IMR-90 (cell line): Measurements from ENCODE around the gene FNDC10. TPM values are rescaled to one million over a fixed set of nuclear protein-coding genes. Genes with fewer than 3 reads are reported as not detected.

ENCODE experiments used
- ATAC-seq: fragments of 200-7000 bp; cut with Tn5 transposase; 2 replicates; pipeline ENCODE4 v1.9.1; 2020; ENCODE audit warnings: low read depth, mild to moderate bottlenecking, moderate library complexity
- BruUV-seq: library from RNA; stranded (reverse); fragments of 400-500 nt; replicated peaks from 2 replicates; lab custom pipeline; 2021; lab: Mats Ljungman, UMichigan
- CTCF ChIA-PET: fragments of 300-600 bp; formaldehyde crosslinking; extraction: SDS; loops from one replicate; lab custom pipeline; 2021; ENCODE audit warnings: antibody characterized with exemption; lab: Yijun Ruan, JAX
- POLR2A ChIA-PET: fragments of 300-600 bp; sonication (Branson Sonifier 250); formaldehyde crosslinking; loops from one replicate; lab custom pipeline; 2022; ENCODE audit warnings: antibody characterized with exemption; ENCODE audit not compliant: unreplicated experiment; lab: Charles Lee
- DNase-seq: peaks from one replicate; pipeline ENCODE4 v3.0.0; 2013
- H2AFZ ChIP-seq: replicated peaks from 2 replicates; pipeline ENCODE3; 2013; ENCODE audit warnings: low read length, mild to moderate bottlenecking; ENCODE audit not compliant: poor library complexity
- H2AK5ac ChIP-seq: 2 replicates; pipeline ENCODE4 v1.6.1; 2013; ENCODE audit warnings: low read depth, low read length, inconsistent platforms
- H2AK9ac ChIP-seq: replicated peaks from 2 replicates; pipeline ENCODE3; 2013; ENCODE audit warnings: mild to moderate bottlenecking, low read depth, low read length, moderate library complexity; ENCODE audit not compliant: poor library complexity
- H2BK120ac ChIP-seq: 2 replicates; pipeline ENCODE4 v1.6.1; 2013; ENCODE audit warnings: low read depth, low read length, inconsistent platforms
- H2BK15ac ChIP-seq: 3 replicates; pipeline ENCODE4 v1.6.1; 2013; ENCODE audit warnings: low read depth, low read length, inconsistent platforms
- H2BK20ac ChIP-seq: 2 replicates; pipeline ENCODE4 v1.6.1; 2013; ENCODE audit warnings: low read depth, mild to moderate bottlenecking, inconsistent platforms, low read length, moderate library complexity
- H2BK5ac ChIP-seq: 2 replicates; pipeline ENCODE4 v1.6.1; 2013; ENCODE audit warnings: mild to moderate bottlenecking, low read depth, low read length, inconsistent platforms; ENCODE audit not compliant: poor library complexity, severe bottlenecking
- H3K14ac ChIP-seq: replicated peaks from 2 replicates; pipeline ENCODE4 v1.6.1; 2013; ENCODE audit warnings: low read depth, low read length, inconsistent platforms
- H3K18ac ChIP-seq: 2 replicates; pipeline ENCODE4 v1.6.1; 2013; ENCODE audit warnings: low read depth, low read length, control low read depth
- H3K23ac ChIP-seq: 2 replicates; pipeline ENCODE4 v1.6.1; 2013; ENCODE audit warnings: low read depth, low read length, inconsistent platforms
- H3K27ac ChIP-seq: 2 replicates; pipeline ENCODE4 v1.5.1; 2013; ENCODE audit warnings: mild to moderate bottlenecking, control low read depth, low read length; ENCODE audit not compliant: insufficient read depth
- H3K27me3 ChIP-seq: 2 replicates; pipeline ENCODE4 v1.6.1; 2013; ENCODE audit warnings: low read length; ENCODE audit not compliant: control insufficient read depth, insufficient read depth
- H3K36me3 ChIP-seq: 2 replicates; pipeline ENCODE4 v1.6.1; 2013; ENCODE audit warnings: low read length, mixed read lengths; ENCODE audit not compliant: control insufficient read depth, insufficient read depth
- H3K4ac ChIP-seq: 2 replicates; pipeline ENCODE4 v1.6.1; 2013; ENCODE audit warnings: low read depth, low read length, inconsistent platforms
- H3K4me1 ChIP-seq: 2 replicates; pipeline ENCODE4 v1.6.1; 2013; ENCODE audit warnings: low read length, mixed read lengths; ENCODE audit not compliant: control insufficient read depth, insufficient read depth
- H3K4me2 ChIP-seq: 2 replicates; pipeline ENCODE4 v1.6.1; 2013; ENCODE audit warnings: low read depth, mild to moderate bottlenecking, control low read depth, low read length, moderate library complexity
- H3K4me3 ChIP-seq: 2 replicates; pipeline ENCODE4 v1.5.1; 2013; ENCODE audit warnings: low read depth, mild to moderate bottlenecking, control low read depth, low read length, moderate library complexity; ENCODE audit not compliant: insufficient read depth
- H3K56ac ChIP-seq: 2 replicates; pipeline ENCODE4 v1.6.1; 2013; ENCODE audit warnings: low read length, inconsistent platforms; ENCODE audit not compliant: insufficient read depth; ENCODE audit errors: extremely low read depth
- H3K79me1 ChIP-seq, 2 experiments: 2 replicates each; pipeline ENCODE4 v1.6.1; 2013; ENCODE audit warnings: low read length in 2 of 2, inconsistent platforms in 1 of 2, low read depth in 1 of 2
- H3K9ac ChIP-seq: 2 replicates; pipeline ENCODE4 v1.6.1; 2013; ENCODE audit warnings: low read depth, low read length, control low read depth
- H3K9me1 ChIP-seq: 2 replicates; pipeline ENCODE4 v1.6.1; 2013; ENCODE audit warnings: low read length, inconsistent platforms; ENCODE audit not compliant: insufficient read depth
- H3K9me3 ChIP-seq: 2 replicates; pipeline ENCODE4 v1.6.1; 2013; ENCODE audit warnings: low read length; ENCODE audit not compliant: control insufficient read depth, insufficient read depth
- H4K20me1 ChIP-seq: 2 replicates; pipeline ENCODE4 v1.6.1; 2013; ENCODE audit warnings: low read length, inconsistent platforms; ENCODE audit not compliant: insufficient read depth
- H4K5ac ChIP-seq: 2 replicates; pipeline ENCODE4 v1.6.1; 2013; ENCODE audit warnings: mild to moderate bottlenecking, low read depth, low read length, control low read depth
- H4K8ac ChIP-seq, 2 experiments: 2 replicates each; pipeline ENCODE4 v1.6.1; 2013; ENCODE audit warnings: low read depth in 2 of 2, low read length in 2 of 2, control low read depth in 1 of 2, inconsistent platforms in 1 of 2
- H4K91ac ChIP-seq: 2 replicates; pipeline ENCODE4 v1.6.1; 2013; ENCODE audit warnings: low read depth, low read length, inconsistent platforms; ENCODE audit not compliant: insufficient read depth
- CHD1 ChIP-seq: IDR thresholded peaks from 2 replicates; pipeline ENCODE4 v1.6.1; 2012; ENCODE audit warnings: low read depth, low read length, improper control_type of control experiment
- NFE2L2 ChIP-seq: fragments of 150-350 bp; IDR thresholded peaks from 2 replicates; pipeline ENCODE4 v1.6.1; 2016; ENCODE audit warnings: low read depth, mild to moderate bottlenecking, low read length
- RFX5 ChIP-seq: IDR thresholded peaks from 2 replicates; pipeline ENCODE4 v1.8.0; 2012; ENCODE audit warnings: low read depth, mild to moderate bottlenecking, low read length, moderate library complexity
- SMC3 ChIP-seq: fragments of 150-350 bp; IDR thresholded peaks from 2 replicates; pipeline ENCODE4 v1.6.1; 2016; ENCODE audit warnings: low read depth, mild to moderate bottlenecking, antibody characterized with exemption, low read length, moderate library complexity
- WGBS, 2 experiments: methylation state at CpG; one replicate each; pipeline versions ENCODE4 v1.1.5 to v1.1.7; 2013; ENCODE audit warnings: missing lambda C conversion rate in 2 of 2; ENCODE audit not compliant: insufficient read length in 1 of 2; ENCODE audit errors: extremely low coverage in 2 of 2; 5-methylcytosine and 5-hydroxymethylcytosine counted together
- dilution Hi-C: fragments of 300-500 bp; cut with HindIII; formaldehyde crosslinking; loops from one replicate; pipeline ENCODE4 v1.14.3; 2018; ENCODE audit warnings: low sequenced_read_pairs; ENCODE audit not compliant: unreplicated experiment
- in situ Hi-C: fragments of 300-500 bp; cut with MboI; formaldehyde crosslinking; loops from 3 replicates; pipeline ENCODE4 v1.14.3; 2019; ENCODE audit warnings: low sequenced_read_pairs, inconsistent platforms, mixed read lengths
- intact Hi-C: fragments of 100-400 bp; cut with micrococcal nuclease; formaldehyde crosslinking; loops from 2 replicates; pipeline ENCODE4 v1.10.0; 2022
- polyA plus RNA-seq, 3 experiments: library from polyadenylated mRNA; depleted of rRNA; stranded (reverse); fragments of >200 nt; gene quantifications; 2 replicates each; pipeline ENCODE4 v1.2.3, GENCODE V29; 2012; ENCODE audit warnings: low replicate concordance in 1 of 3
- total RNA-seq: library from RNA; depleted of rRNA; stranded (reverse); fragments of >200 nt; gene quantifications from 2 replicates; pipeline ENCODE4 v1.2.3, GENCODE V29; 2012

FNDC10 gene
- total and polyA plus RNA-seq, 2 of the 4 experiments (the other 2 are of a cell fraction): 0.36 to 5.8 TPM

DNA sequence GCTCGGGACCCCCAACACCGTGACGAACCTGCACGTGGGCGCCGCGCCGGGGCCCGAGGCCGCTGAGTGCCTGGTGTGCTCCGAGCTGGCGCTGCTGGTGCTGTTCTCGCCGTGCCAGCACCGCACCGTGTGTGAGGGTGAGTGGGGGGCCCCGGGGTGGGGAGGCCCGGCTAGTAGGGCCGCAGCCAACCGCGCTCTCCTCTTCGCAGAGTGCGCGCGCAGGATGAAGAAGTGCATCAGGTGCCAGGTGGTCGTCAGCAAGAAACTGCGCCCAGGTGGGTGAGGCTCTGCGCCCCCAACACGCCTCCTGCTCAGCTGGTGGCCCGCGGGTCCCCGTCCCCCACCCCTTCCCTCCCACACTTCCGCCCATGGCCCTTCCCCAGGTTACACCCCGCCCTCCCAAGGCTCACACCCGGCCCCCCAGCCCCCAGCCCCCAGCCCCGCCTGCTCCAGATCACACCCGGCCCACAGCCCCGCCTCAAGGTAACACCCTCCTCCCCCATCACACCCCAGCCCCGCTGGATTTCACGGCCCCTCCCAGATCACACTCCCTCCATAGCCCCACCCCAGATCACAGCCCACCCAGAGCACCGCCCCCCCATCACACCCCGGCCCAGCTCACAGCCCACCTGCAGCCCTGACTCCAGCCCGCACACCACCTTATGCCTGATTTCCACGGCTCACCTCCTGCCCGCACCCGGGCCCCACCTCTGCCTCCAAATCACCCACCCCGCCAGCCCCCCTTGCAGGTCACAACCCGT lies 29.7 kb upstream of the FNDC10 start:
- no peak overlapping the region for H2AK9ac ChIP-seq
- H3K4me3 ChIP-seq: no peak overlapping the region
- H3K27me3 ChIP-seq: no peaks in the 10 kb centered on the region
- WGBS, 2 experiments: 63% methylated on average over 12 of the region's 48 CpGs; no CpG with 5 or more reads in 1 of the 2 experiments
- H4K8ac ChIP-seq: no peak overlapping the region
- no peak for TF ChIP-seq CHD1
- no peak for TF ChIP-seq RFX5
- TF ChIP-seq SMC3: no peak
- TF ChIP-seq NFE2L2: no peak
- dilution Hi-C loops (no loop called here), intact Hi-C loops (no loop called here), in situ Hi-C loops (no loop called here)
- POLR2A ChIA-PET: no interaction called here
- H3K27ac ChIP-seq: no peak overlapping the region
- no peaks in the 10 kb centered on the region; the same call in 1 of the 2 replicates for H3K4me1 ChIP-seq
- no peak overlapping the region for H2BK15ac ChIP-seq
- H2BK20ac ChIP-seq: no peak overlapping the region
- H3K18ac ChIP-seq: no peak overlapping the region
- no peak overlapping the region for H4K91ac ChIP-seq
- H3K36me3 ChIP-seq: peaks cover 23% of the 10 kb centered on the region
- no peak overlapping the region for H2BK120ac ChIP-seq
- H4K20me1 ChIP-seq: peaks cover 6% of the 10 kb centered on the region; the same call in 1 of the 2 replicates
- no peak overlapping the region for H3K56ac ChIP-seq
- H3K14ac ChIP-seq: no peak overlapping the region
- no peak overlapping the region for H3K4ac ChIP-seq
- no peak overlapping the region for H2AFZ ChIP-seq
- no peaks in the 10 kb centered on the region for H3K9me1 ChIP-seq
- no peak overlapping the region for H4K5ac ChIP-seq
- CTCF ChIA-PET: no interaction called here
- H3K9me3 ChIP-seq: no peaks in the 10 kb centered on the region
- no peak overlapping the region for H2BK5ac ChIP-seq
- no peaks in the 10 kb centered on the region for H3K79me1 ChIP-seq
- no peak overlapping the region for H3K4me2 ChIP-seq
- no peak overlapping the region for H3K9ac ChIP-seq
- ATAC-seq: no peak
- H3K23ac ChIP-seq: no peak overlapping the region
- no TSS peak for BruUV-seq
- H2AK5ac ChIP-seq: no peak overlapping the region
- DNase-seq: no peak
